Astrocyte (in vitro differentiated cells and primary cell): ENCODE data around the gene TANGO6. TPM values are rescaled to one million over a fixed set of nuclear protein-coding genes. Genes with fewer than 3 reads are reported as not detected.

ENCODE experiments used
- DNase-seq: peaks from one replicate; pipeline ENCODE4 v3.0.0-alpha.2; 2010; ENCODE audit warnings: low read depth
- FAIRE-seq: peaks from 2 replicates; lab custom pipeline; 2011; peaks lifted over from hg19 to GRCh38; lab: Jason Lieb, UNC
- H2AFZ ChIP-seq: 2 replicates; pipeline ENCODE4 v1.6.0; 2012; ENCODE audit warnings: low read depth, low read length, inconsistent platforms
- H3K27ac ChIP-seq: 2 replicates; pipeline ENCODE4 v1.5.1; 2011; ENCODE audit warnings: low read depth, low read length, inconsistent platforms
- H3K27me3 ChIP-seq: 2 replicates; pipeline ENCODE4 v1.6.0; 2011; ENCODE audit warnings: low read length, inconsistent platforms; ENCODE audit not compliant: insufficient read depth
- H3K36me3 ChIP-seq: 2 replicates; pipeline ENCODE4 v1.5.1; 2011; ENCODE audit warnings: low read length, inconsistent platforms; ENCODE audit not compliant: insufficient read depth
- H3K4me1 ChIP-seq: 2 replicates; pipeline ENCODE4 v1.5.1; 2011; ENCODE audit warnings: low read length, inconsistent platforms; ENCODE audit not compliant: insufficient read depth
- H3K4me2 ChIP-seq: 2 replicates; pipeline ENCODE4 v1.6.0; 2012; ENCODE audit warnings: low read length, inconsistent platforms
- H3K4me3 ChIP-seq: 2 replicates; pipeline ENCODE4 v1.5.1; 2011; ENCODE audit warnings: low read depth, mild to moderate bottlenecking, low read length, inconsistent platforms; ENCODE audit not compliant: insufficient read depth
- H3K79me2 ChIP-seq: 2 replicates; pipeline ENCODE4 v1.6.0; 2012; ENCODE audit warnings: mild to moderate bottlenecking, low read length, inconsistent platforms; ENCODE audit not compliant: insufficient read depth
- H3K9ac ChIP-seq: 2 replicates; pipeline ENCODE4 v1.6.0; 2012; ENCODE audit warnings: mild to moderate bottlenecking, low read length, inconsistent platforms
- H3K9me3 ChIP-seq: 2 replicates; pipeline ENCODE4 v1.5.1; 2012; ENCODE audit warnings: low read depth, mild to moderate bottlenecking, low read length, inconsistent platforms; ENCODE audit not compliant: insufficient read depth
- H4K20me1 ChIP-seq: 2 replicates; pipeline ENCODE4 v1.6.0; 2012; ENCODE audit warnings: low read length, inconsistent platforms; ENCODE audit not compliant: insufficient read depth
- H3K27ac Mint-ChIP-seq: one replicate; pipeline ENCODE4 v1.8.0; 2021; ENCODE audit warnings: mild to moderate bottlenecking, mixed read lengths; ENCODE audit not compliant: unreplicated experiment
- H3K27me3 Mint-ChIP-seq: one replicate; pipeline ENCODE4 v1.8.0; 2021; ENCODE audit warnings: low read depth, mixed read lengths; ENCODE audit not compliant: unreplicated experiment
- H3K36me3 Mint-ChIP-seq: one replicate; pipeline ENCODE4 v1.8.0; 2021; ENCODE audit warnings: low read depth, mixed read lengths; ENCODE audit not compliant: unreplicated experiment
- H3K4me1 Mint-ChIP-seq: one replicate; pipeline ENCODE4 v1.8.0; 2021; ENCODE audit warnings: low read depth, mixed read lengths; ENCODE audit not compliant: unreplicated experiment
- H3K4me3 Mint-ChIP-seq: one replicate; pipeline ENCODE4 v1.8.0; 2021; ENCODE audit warnings: mild to moderate bottlenecking, moderate library complexity, mixed read lengths; ENCODE audit not compliant: unreplicated experiment
- H3K9me3 Mint-ChIP-seq: one replicate; pipeline ENCODE4 v1.8.0; 2021; ENCODE audit warnings: mild to moderate bottlenecking, mixed read lengths; ENCODE audit not compliant: unreplicated experiment
- EZH2 ChIP-seq: IDR thresholded peaks from 2 replicates; pipeline ENCODE4 v1.6.1; 2012; ENCODE audit warnings: mild to moderate bottlenecking, low read length, inconsistent platforms; ENCODE audit not compliant: insufficient read depth
- total RNA-seq: library from RNA; stranded (reverse); gene quantifications from 2 replicates; pipeline ENCODE4 v1.2.1, GENCODE V29; 2021
- TF ChIP-seq, protein P1 (sequence below): IDR thresholded peaks from 2 replicates; pipeline ENCODE4 v1.5.1; 2011; ENCODE audit warnings: low read depth, mild to moderate bottlenecking, inconsistent platforms, low read length, moderate library complexity; ENCODE audit not compliant: insufficient read depth

TANGO6 gene
- total RNA-seq, 1 donor from 2014 or later = 15.8 TPM

DNA sequence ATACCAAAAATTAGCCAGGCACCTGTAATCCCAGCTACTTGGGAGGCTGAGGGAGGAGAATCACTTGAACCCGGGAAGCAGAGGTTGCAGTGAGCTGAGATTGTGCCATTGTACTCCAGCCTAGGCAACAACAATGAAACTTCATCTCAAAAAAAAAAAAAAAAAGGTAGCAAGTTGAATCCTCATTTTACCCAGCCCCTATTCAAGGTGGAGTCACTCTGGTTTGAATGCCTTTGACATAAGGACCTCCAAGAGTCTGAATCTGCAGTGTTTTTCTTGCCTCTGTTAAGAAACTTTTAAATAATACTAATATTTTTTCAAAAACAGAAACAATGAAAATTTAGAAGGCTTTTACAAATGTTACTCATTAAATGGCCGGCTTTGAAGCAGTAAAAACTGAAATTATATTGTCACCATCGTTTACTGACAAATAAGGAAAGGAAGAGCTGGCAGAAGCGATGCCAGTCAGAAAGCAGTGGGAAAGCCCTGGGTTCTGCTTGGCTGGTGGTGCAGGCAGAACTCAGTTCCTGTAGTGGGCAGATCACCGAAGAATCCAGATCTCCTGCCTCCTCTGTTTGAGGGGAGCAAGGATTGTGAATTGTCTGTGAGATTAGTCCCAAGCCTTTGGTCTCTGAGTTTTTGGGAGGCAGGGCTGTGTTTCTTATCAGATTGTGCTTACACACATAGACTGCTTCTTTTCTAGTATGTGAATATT, 162.5 kb downstream of the TANGO6 start:
- TF ChIP-seq, protein P1, sequence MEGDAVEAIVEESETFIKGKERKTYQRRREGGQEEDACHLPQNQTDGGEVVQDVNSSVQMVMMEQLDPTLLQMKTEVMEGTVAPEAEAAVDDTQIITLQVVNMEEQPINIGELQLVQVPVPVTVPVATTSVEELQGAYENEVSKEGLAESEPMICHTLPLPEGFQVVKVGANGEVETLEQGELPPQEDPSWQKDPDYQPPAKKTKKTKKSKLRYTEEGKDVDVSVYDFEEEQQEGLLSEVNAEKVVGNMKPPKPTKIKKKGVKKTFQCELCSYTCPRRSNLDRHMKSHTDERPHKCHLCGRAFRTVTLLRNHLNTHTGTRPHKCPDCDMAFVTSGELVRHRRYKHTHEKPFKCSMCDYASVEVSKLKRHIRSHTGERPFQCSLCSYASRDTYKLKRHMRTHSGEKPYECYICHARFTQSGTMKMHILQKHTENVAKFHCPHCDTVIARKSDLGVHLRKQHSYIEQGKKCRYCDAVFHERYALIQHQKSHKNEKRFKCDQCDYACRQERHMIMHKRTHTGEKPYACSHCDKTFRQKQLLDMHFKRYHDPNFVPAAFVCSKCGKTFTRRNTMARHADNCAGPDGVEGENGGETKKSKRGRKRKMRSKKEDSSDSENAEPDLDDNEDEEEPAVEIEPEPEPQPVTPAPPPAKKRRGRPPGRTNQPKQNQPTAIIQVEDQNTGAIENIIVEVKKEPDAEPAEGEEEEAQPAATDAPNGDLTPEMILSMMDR = no peak
- no peak for TF ChIP-seq EZH2
- H2AFZ ChIP-seq = no peak overlapping the region
- no peak for DNase-seq
- no peak overlapping the region for H3K4me3 ChIP-seq
- H3K4me2 ChIP-seq = no peak overlapping the region
- H4K20me1 ChIP-seq = no peaks in the 10 kb centered on the region
- Mint-ChIP-seq H3K4me1 (no peaks in the 10 kb centered on the region), H3K36me3 (peaks cover 12% of the 10 kb centered on the region), H3K27ac (no peak overlapping the region), H3K9me3 (peaks cover 9% of the 10 kb centered on the region), H3K4me3 (no peak overlapping the region), H3K27me3 (no peaks in the 10 kb centered on the region)
- peaks cover 3% of the 10 kb centered on the region for H3K36me3 ChIP-seq
- H3K27ac ChIP-seq = no peak overlapping the region
- no peaks in the 10 kb centered on the region for H3K4me1 ChIP-seq
- H3K9ac ChIP-seq = no peak overlapping the region
- no peaks in the 10 kb centered on the region for H3K27me3 ChIP-seq
- no peaks in the 10 kb centered on the region for H3K79me2 ChIP-seq
- FAIRE-seq = no peak
- no peaks in the 10 kb centered on the region for H3K9me3 ChIP-seq

DNA sequence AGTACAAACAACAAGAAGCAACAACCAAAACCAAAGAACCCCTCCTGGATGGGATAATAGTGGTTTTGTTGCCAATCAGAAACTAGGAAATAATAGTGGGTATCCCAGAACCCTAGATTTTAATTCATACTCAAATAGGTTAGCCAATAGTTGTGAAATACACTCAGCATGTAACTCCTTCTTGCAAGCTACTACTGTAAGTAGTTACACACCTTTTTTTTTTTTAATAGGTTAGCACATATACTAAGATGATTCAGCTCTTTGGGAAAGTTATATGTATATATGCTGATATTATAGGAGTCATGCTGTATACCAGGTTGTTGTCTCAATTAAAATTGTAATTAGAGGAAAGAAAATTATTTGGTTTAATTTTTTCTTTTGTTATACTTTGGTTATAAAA, 169.6 kb downstream of the TANGO6 start:
- Histone ChIP-seq H3K4me1 (peaks cover 5% of the 10 kb centered on the region), H3K79me2 (no peaks in the 10 kb centered on the region), H3K27me3 (no peaks in the 10 kb centered on the region), H3K4me3 (no peak overlapping the region), H3K36me3 (no peaks in the 10 kb centered on the region), H3K4me2 (no peak overlapping the region), H3K9ac (no peak overlapping the region), H3K9me3 (no peaks in the 10 kb centered on the region), H4K20me1 (no peaks in the 10 kb centered on the region), H3K27ac (no peak overlapping the region), H2AFZ (no peak overlapping the region)
- TF ChIP-seq EZH2 = no peak
- TF ChIP-seq, protein P1 = no peak
- Mint-ChIP-seq H3K27ac (no peak overlapping the region), H3K4me1 (peaks cover 9% of the 10 kb centered on the region), H3K27me3 (no peaks in the 10 kb centered on the region), H3K36me3 (no peaks in the 10 kb centered on the region), H3K4me3 (no peak overlapping the region), H3K9me3 (no peaks in the 10 kb centered on the region)
- no peak for DNase-seq
- FAIRE-seq = no peak

DNA sequence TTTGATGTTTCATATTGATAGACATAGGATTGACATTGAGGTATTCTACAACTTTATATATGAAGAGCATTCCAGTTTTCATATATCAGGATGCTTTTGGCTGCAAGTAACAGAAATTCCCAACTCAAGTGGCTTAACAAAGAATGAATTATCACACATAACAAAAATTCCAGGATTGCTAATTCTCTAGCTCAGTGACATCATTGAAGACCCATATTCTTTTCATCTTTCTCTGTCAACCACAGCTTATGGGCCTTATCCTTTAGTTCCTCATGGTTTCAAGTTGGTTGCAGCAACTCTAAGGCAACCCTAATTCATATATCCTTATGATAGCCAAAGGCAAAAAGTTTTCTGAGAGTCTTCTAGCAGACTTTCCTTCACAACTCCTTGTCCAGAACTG, 170.7 kb downstream of the TANGO6 start:
- DNase-seq (peak; percentile 36), FAIRE-seq (no peak)
- Histone ChIP-seq H3K9ac (no peak overlapping the region), H3K4me1 (peaks cover 5% of the 10 kb centered on the region), H4K20me1 (no peaks in the 10 kb centered on the region), H3K79me2 (no peaks in the 10 kb centered on the region), H3K9me3 (no peaks in the 10 kb centered on the region), H3K27ac (no peak overlapping the region), H3K4me2 (no peak overlapping the region), H2AFZ (no peak overlapping the region), H3K36me3 (no peaks in the 10 kb centered on the region), H3K4me3 (no peak overlapping the region), H3K27me3 (no peaks in the 10 kb centered on the region)
- Mint-ChIP-seq H3K27ac (no peak overlapping the region), H3K4me3 (no peak overlapping the region), H3K36me3 (no peaks in the 10 kb centered on the region), H3K4me1 (peaks cover 9% of the 10 kb centered on the region), H3K9me3 (no peaks in the 10 kb centered on the region), H3K27me3 (no peaks in the 10 kb centered on the region)
- TF ChIP-seq EZH2 = no peak
- TF ChIP-seq, protein P1 = no peak
